PFSK-1 (cell line): ENCODE results near the gene PYDC2.

Experiments used
- POLR2AphosphoS5 ChIP-seq: IDR thresholded peaks from 2 replicates; pipeline ENCODE4 v1.6.1; 2012; ENCODE audit warnings: low read depth, mild to moderate bottlenecking, control low read depth, low read length, moderate library complexity
- TF ChIP-seq, protein P1 (sequence below), 2 experiments: IDR thresholded peaks; 2 replicates each; pipeline versions ENCODE4 v1.6.1 to v1.8.0; 2011 to 2012; ENCODE audit warnings: low read depth in 2 of 2, low read length in 2 of 2, control low read depth in 1 of 2, inconsistent platforms in 1 of 2, mild to moderate bottlenecking in 1 of 2, moderate library complexity in 1 of 2; ENCODE audit not compliant: insufficient read depth in 1 of 2

DNA sequence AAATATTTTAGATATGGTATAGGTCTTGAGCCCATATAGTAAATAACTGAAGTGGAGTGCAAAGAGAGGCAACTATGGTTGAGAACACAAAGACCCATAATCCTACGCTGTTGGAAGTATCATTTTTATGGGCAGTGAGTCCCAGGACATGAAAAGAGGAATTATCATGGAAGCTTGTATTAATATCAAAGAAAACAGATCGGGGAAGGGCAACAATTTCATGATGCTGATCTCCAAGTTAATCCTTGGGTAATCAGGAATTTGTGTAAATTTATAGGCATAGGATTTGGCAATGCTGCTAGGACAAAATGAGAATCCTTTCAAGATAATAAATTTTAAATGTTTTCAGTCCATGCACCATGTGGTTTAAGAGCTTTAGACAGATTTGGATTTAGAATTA, 40.2 kb upstream of the PYDC2 start:
- TF ChIP-seq, protein P1, sequence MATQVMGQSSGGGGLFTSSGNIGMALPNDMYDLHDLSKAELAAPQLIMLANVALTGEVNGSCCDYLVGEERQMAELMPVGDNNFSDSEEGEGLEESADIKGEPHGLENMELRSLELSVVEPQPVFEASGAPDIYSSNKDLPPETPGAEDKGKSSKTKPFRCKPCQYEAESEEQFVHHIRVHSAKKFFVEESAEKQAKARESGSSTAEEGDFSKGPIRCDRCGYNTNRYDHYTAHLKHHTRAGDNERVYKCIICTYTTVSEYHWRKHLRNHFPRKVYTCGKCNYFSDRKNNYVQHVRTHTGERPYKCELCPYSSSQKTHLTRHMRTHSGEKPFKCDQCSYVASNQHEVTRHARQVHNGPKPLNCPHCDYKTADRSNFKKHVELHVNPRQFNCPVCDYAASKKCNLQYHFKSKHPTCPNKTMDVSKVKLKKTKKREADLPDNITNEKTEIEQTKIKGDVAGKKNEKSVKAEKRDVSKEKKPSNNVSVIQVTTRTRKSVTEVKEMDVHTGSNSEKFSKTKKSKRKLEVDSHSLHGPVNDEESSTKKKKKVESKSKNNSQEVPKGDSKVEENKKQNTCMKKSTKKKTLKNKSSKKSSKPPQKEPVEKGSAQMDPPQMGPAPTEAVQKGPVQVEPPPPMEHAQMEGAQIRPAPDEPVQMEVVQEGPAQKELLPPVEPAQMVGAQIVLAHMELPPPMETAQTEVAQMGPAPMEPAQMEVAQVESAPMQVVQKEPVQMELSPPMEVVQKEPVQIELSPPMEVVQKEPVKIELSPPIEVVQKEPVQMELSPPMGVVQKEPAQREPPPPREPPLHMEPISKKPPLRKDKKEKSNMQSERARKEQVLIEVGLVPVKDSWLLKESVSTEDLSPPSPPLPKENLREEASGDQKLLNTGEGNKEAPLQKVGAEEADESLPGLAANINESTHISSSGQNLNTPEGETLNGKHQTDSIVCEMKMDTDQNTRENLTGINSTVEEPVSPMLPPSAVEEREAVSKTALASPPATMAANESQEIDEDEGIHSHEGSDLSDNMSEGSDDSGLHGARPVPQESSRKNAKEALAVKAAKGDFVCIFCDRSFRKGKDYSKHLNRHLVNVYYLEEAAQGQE (IDR thresholded peaks at IDR 0.05; ENCODE audit: insufficient read depth in 1 of 2, low read depth in 2 of 2, low read length in 2 of 2) = no peak
- TF ChIP-seq POLR2AphosphoS5 = no peak
